ENCODE measurements around the gene CDC42BPB. TPM values are rescaled to one million over a fixed set of nuclear protein-coding genes. Genes with fewer than 3 reads are reported as not detected.
"Not testable (repeated sequence)": the region's sequence is repeated elsewhere in the genome, so short reads cannot be mapped to it uniquely, and the experiment has no call there.

CDC42BPB gene
- total RNA-seq, 1 donor from 2014 or later = 1.6 TPM

DNA sequence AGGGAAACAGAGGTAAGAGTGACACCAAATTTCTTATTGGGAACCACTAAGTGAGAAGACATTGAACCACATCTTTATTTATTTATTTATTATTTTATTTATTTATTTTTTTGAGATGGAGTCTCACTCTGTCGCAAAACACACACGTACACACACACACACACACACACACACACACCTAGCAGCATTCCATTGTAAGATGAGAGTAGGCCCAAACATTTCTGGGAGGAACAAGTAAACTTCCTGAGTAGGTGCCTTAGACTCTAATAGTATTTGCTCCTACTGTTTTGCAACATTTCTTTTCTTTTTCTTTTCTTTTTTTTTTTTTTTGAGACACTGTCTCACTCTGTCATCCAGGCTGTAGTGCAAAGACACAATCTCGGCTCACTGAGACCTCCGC, 7.1 kb upstream of the CDC42BPB start:
- intact Hi-C loops (cut with micrococcal nuclease) = no loop called here
- H3K4me1 Mint-ChIP-seq (ENCODE audit: low read depth) = no peaks in the 10 kb centered on the region
- no peak overlapping the region for H3K4me3 Mint-ChIP-seq
- H3K27ac Mint-ChIP-seq = no peak overlapping the region
- H3K36me3 Mint-ChIP-seq (ENCODE audit: low read depth) = no peaks in the 10 kb centered on the region
- DNase-seq (ENCODE audit: low spot score) = no peak
- H3K9me3 Mint-ChIP-seq = no peaks in the 10 kb centered on the region
- H3K27me3 Mint-ChIP-seq (ENCODE audit: insufficient read depth) = peaks cover 36% of the 10 kb centered on the region

DNA sequence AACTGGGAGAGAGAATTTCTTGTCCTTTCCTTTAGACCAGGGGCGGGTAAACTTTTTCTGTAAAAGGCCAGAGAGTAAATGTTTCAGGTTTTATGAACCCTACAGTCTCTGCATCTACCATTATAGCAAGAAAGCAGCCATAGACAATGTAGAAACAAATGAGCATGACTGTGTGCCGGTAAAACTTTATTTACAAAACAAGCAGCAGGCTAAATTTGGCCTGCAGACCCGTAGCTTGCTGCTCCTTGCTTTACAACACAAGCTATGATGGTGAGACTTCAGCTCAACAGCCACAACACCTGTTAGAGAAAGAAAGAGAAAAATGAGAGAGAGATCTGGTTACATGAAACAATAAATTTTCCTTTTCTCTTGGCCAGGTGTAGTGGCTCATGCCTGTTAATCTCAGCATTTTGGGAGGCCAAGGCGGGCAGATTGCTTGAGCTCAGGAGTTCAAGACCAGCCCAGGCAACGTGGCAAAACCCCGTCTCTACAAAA, 4.2 kb upstream of the CDC42BPB start:
- no peak overlapping the region for H3K4me3 Mint-ChIP-seq

DNA sequence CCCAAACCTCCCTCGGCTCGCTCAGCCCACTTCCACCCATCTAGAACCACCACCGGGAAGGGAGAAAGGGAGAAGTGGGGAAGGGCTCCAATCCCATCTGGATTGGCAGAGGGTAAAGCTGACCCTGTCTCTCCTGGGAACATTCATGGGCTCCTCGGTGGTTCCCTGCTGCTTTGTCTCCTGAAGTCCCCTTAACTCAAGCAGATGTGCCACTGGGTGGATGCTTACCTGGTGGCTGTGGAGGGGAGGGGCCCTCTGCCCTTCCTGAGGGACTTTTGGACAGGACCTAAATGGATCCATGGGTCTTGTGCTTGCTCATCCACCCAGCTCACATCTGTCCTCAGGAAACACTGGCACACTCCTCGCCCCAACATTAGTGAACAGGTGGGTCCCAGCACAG, 2.2 kb upstream of the CDC42BPB start:
- Mint-ChIP-seq H3K36me3 (ENCODE audit: low read depth) (no peaks in the 10 kb centered on the region), H3K27ac (no peak overlapping the region), H3K27me3 (ENCODE audit: insufficient read depth) (peaks cover 58% of the 10 kb centered on the region), H3K4me3 (no peak overlapping the region), H3K9me3 (no peaks in the 10 kb centered on the region), H3K4me1 (ENCODE audit: low read depth) (peaks cover 4% of the 10 kb centered on the region)
- DNase-seq (ENCODE audit: low spot score) = no peak
- intact Hi-C loops (cut with micrococcal nuclease) = no loop called here

More for the DNA sequence above, 4.2 kb upstream of the CDC42BPB start:
- no peaks in the 10 kb centered on the region for H3K4me1 Mint-ChIP-seq (ENCODE audit: low read depth)
- intact Hi-C loops (cut with micrococcal nuclease) = no loop called here
- H3K36me3 Mint-ChIP-seq (ENCODE audit: low read depth) = no peaks in the 10 kb centered on the region
- peaks cover 48% of the 10 kb centered on the region for H3K27me3 Mint-ChIP-seq (ENCODE audit: insufficient read depth)
- no peaks in the 10 kb centered on the region for H3K9me3 Mint-ChIP-seq
- no peak overlapping the region for H3K27ac Mint-ChIP-seq
- DNase-seq (ENCODE audit: low spot score) = no peak

DNA sequence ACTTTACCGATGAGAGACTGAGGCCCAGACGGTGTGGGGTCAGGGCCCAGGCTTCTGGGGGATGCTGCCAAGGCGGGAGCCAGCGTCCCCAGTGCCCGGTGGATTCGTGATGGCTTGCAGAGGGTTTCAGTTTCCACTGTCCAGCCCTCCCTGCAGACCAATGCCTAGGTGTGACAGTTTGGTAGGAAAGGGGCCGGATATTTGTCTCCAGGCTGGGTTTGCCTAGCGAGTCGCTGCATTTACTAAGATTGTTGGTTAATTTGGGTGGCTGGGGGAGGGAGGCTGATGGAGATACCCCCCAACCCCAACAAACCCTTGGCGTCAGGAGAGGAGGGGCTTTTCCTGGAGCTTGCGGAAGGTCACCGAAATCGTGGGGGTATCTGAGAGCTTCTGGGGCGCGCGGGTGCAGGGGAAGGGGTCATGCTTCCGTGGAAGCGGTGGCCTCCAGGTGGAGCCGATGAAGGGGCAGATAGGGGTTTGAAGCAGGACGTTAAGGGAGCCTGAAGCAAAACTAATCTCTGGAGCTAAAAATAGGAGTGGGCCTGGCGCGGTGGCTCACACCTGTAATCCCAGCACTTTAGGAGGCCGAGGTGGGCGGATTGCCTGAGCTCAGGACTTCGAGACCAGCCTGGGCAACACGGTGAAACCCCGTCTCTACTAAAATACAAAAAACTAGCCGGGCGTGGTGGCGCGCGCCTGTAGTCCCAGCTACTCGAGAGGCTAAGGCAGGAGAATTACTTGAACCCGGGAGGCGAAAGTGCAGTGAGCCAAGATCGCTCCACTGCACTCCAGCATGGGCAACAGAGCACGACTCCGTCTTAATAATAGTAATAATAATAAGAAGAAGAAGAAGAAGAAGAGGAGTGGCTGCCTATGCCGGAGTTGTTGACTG, 1.1 kb upstream of the CDC42BPB start:
- intact Hi-C loops (cut with micrococcal nuclease) = no loop called here

DNA sequence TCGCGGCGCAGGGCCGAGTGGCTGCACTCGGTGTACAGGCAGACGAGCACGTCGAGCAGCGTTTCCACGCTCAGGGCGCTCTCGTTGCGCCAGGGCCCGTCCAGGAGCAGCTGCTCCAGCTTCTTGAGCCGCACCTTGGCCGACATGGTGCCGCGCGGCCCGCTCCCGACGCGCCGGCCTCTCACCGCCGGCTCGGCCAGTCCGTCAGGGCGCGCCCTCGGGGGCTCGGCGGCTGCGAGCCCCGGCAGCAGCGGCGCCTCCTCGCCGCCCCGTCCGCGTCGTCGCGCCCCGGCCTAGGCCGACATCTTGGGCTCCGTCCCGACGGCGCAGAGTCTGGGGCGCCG, 349 bp downstream of the CDC42BPB start:
- intact Hi-C loops (cut with micrococcal nuclease) = no loop called here
- Mint-ChIP-seq H3K4me1 (ENCODE audit: low read depth) (peaks cover 4% of the 10 kb centered on the region), H3K27me3 (ENCODE audit: insufficient read depth) (peaks cover 54% of the 10 kb centered on the region), H3K9me3 (no peaks in the 10 kb centered on the region), H3K4me3 (no peak overlapping the region), H3K27ac (no peak overlapping the region), H3K36me3 (ENCODE audit: low read depth) (no peaks in the 10 kb centered on the region)
- DNase-seq (ENCODE audit: low spot score) = no peak

More for the DNA sequence above, 1.1 kb upstream of the CDC42BPB start:
- DNase-seq (ENCODE audit: low spot score) = no peak
- Mint-ChIP-seq H3K27me3 (ENCODE audit: insufficient read depth) (peaks cover 53% of the 10 kb centered on the region), H3K9me3 (no peaks in the 10 kb centered on the region), H3K27ac (no peak overlapping the region), H3K36me3 (ENCODE audit: low read depth) (no peaks in the 10 kb centered on the region), H3K4me3 (peak overlapping the region; percentile 26), H3K4me1 (ENCODE audit: low read depth) (peaks cover 4% of the 10 kb centered on the region)

DNA sequence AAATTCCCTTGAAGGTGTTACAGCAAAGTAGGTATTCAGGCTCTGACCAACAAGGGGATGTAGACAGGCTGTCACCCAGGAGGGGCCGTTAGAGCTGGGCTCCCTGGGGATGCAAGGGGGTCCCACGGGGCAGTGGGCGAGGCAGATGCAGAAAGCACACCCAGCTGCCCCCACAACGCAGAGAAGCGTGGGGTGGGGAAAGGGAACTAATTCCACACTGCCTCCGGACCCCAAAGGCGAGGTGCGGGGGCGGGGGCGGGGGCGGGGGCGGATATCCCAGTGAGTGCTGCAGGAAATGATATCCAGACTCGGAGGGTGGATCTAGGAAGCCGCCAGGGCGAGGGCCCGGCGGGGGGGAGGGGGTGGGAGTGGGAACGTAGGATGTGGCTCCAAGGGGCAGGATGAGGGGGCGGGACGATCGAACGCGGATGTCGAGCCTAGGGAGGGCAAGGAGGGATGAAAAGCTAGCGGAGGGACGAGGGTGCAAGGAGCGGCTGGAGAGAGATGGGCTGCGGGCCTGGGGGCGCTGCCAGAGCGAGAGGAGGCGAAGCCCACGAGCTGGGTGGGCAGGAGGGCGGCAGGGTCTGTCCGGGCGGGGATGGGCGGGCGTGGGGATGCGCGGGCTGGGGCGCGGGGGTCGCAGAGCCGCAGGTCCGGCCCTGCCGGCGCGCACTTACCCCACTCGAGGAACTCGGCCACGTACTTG, 874 bp downstream of the CDC42BPB start:
- Mint-ChIP-seq H3K36me3 (ENCODE audit: low read depth) (no peaks in the 10 kb centered on the region), H3K27me3 (ENCODE audit: insufficient read depth) (peaks cover 51% of the 10 kb centered on the region), H3K4me1 (ENCODE audit: low read depth) (peaks cover 4% of the 10 kb centered on the region), H3K27ac (no peak overlapping the region), H3K4me3 (peak overlapping the region; percentile 66), H3K9me3 (no peaks in the 10 kb centered on the region)
- intact Hi-C loops (cut with micrococcal nuclease) = no loop called here
- no peak for DNase-seq (ENCODE audit: low spot score)

DNA sequence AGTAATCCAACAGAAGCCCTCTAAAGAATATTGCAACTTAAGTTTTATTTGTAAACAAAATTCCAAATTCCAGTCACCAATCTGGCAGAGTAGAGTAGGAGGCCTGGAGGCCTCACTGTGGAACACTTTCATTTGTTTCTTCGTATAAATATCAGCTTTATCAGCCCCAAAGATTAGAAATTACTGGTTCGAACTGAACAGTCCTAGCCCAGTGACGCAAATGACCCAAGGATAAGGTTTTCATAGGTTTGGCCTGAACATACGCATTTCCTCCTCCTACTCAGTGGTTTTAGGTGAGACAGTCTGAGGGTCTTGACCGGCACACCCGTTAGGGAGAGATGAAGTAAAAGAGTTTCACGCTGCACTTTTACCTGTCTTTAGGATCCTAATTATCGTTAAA, 1.7 kb downstream of the CDC42BPB start:
- Mint-ChIP-seq H3K27me3 (ENCODE audit: insufficient read depth) (peaks cover 51% of the 10 kb centered on the region), H3K27ac (no peak overlapping the region), H3K9me3 (no peaks in the 10 kb centered on the region), H3K4me3 (peak overlapping the region; percentile 66), H3K4me1 (ENCODE audit: low read depth) (peaks cover 4% of the 10 kb centered on the region), H3K36me3 (ENCODE audit: low read depth) (no peaks in the 10 kb centered on the region)
- intact Hi-C loops (cut with micrococcal nuclease) = no loop called here
- no peak for DNase-seq (ENCODE audit: low spot score)

DNA sequence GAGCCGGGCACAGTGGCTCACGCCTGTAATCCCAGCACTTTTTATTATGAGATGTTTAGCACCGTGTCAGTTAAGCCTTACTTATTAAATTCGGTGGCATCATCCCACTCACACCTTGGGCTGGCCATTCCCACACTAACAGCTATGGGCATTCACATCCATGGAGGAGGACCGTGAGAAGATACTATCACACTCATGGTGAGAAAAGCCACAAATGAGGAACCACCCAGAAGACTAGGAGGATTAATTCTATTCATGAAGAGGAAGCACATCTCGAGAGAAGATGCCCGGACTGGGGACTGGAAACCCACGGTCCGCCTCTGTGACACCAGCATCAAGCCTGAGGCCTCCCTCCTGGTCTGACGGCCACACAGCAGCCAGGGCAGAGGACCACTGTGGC, 4.9 kb downstream of the CDC42BPB start:
- Mint-ChIP-seq H3K9me3 (no peaks in the 10 kb centered on the region), H3K4me3 (no peak overlapping the region), H3K27ac (no peak overlapping the region), H3K36me3 (ENCODE audit: low read depth) (no peaks in the 10 kb centered on the region), H3K4me1 (ENCODE audit: low read depth) (peaks cover 4% of the 10 kb centered on the region), H3K27me3 (ENCODE audit: insufficient read depth) (peaks cover 31% of the 10 kb centered on the region)
- DNase-seq (ENCODE audit: low spot score) = no peak
- intact Hi-C loops (cut with micrococcal nuclease) = no loop called here

DNA sequence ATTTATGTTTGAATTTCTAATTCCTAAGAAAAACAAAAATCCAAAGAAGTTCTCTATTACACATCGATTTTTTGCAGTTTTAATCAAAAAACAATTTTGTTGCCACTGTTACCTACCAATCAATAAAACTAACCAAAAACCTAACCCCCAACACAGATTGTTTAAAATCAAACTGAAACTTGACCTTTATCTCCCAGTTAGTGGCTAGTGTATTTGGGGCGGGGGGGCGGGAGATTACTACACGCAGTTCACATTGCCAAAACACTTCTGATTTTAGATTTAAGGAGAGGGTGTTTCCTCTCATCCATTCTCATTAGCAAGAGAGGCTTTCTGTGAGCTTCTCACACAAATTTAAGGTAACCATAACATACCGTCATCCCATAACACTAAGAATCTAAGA, 6.4 kb downstream of the CDC42BPB start:
- Mint-ChIP-seq H3K4me3 (no peak overlapping the region), H3K27me3 (ENCODE audit: insufficient read depth) (peaks cover 27% of the 10 kb centered on the region), H3K9me3 (no peaks in the 10 kb centered on the region), H3K27ac (no peak overlapping the region), H3K4me1 (ENCODE audit: low read depth) (peaks cover 3% of the 10 kb centered on the region), H3K36me3 (ENCODE audit: low read depth) (no peaks in the 10 kb centered on the region)
- DNase-seq (ENCODE audit: low spot score) = no peak
- intact Hi-C loops (cut with micrococcal nuclease) = no loop called here

DNA sequence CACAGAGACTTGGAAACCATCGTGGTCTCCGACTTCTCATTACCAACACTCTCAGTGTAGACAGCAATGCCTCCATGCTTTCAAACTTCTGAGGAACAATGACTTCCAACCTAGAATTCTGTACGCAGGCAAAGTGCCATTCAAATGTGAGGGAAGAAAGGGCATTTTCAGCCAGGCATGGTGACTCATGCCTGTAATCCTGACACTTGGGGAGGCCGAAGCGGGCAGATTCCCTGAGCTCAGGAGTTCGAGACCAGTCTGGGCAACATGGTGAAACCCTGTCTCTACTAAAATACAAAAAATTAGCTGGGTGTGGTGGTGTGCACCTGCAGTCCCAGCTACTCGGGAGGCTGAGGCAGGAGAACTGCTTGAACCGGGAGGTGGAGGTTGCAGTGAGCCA, 9.9 kb downstream of the CDC42BPB start:
- H3K4me1 Mint-ChIP-seq (ENCODE audit: low read depth); H3K36me3 Mint-ChIP-seq (ENCODE audit: low read depth); H3K27ac Mint-ChIP-seq; DNase-seq (ENCODE audit: low spot score); H3K27me3 Mint-ChIP-seq (ENCODE audit: insufficient read depth); H3K4me3 Mint-ChIP-seq; H3K9me3 Mint-ChIP-seq; intact Hi-C loops (cut with micrococcal nuclease): not testable (repeated sequence)

DNA sequence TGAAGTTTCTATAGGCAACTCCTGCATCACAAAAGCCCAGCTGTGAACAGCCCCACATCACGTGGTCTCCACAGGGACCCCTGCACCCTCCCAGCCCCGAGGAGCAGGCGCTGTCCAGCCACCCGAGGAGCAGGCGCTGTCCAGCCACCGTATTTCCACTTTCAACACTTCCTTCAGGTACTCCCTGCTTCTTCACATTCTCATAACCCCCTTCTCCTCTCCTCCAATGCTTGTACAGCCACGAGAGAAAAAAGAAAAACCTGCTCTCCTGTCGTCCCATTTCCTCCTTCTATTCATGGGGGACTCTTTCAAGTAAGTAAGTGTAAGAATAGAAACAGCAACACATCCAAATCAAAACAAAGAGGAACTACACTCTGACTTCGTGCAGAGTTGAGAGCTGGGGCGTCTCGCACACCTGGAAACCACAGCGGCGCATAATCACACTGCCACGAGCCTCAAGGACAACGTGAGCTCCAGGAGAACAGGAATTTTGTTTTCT, 11.9 kb downstream of the CDC42BPB start:
- H3K9me3 Mint-ChIP-seq = no peaks in the 10 kb centered on the region

DNA sequence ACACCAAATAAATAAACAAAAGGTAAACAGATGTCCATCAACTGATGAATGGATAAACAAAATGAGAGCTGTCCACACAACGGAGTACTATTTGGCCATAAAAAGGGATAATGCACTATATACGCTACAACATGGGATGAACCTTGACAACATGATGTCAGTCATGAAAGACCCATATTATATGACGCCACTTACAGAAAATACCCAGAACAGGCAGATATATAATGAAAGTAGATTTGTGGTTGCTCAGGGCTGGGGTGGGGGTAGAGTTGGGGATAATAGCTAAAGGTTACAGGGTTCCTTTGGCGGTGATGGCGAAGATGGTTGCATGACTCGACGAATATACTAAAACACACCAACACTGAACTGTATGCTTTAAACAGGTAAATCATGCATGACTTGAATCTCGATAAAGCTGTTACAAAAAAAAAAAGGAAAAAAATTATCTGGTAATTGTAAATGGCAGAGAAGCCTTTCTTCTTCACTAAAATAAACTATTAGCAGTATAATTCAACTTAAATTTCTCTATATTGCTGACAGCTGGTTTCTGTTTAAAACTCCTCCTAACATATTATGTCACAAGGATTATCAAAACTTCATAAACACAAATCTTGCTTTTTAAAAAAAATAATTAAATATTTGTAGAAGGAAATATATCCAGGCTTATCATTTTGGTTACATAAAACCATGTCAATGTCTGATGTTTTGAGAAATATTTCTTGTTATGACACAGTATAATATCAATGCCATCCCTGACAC, 13.9 kb downstream of the CDC42BPB start:
- H3K36me3 Mint-ChIP-seq (ENCODE audit: low read depth) = no peaks in the 10 kb centered on the region
- DNase-seq (ENCODE audit: low spot score) = no peak
- H3K4me1 Mint-ChIP-seq (ENCODE audit: low read depth) = no peaks in the 10 kb centered on the region
- H3K27ac Mint-ChIP-seq = no peak overlapping the region
- no peaks in the 10 kb centered on the region for H3K9me3 Mint-ChIP-seq
- no peak overlapping the region for H3K4me3 Mint-ChIP-seq
- intact Hi-C loops (cut with micrococcal nuclease) = no loop called here
- H3K27me3 Mint-ChIP-seq (ENCODE audit: insufficient read depth) = peaks cover 3% of the 10 kb centered on the region

More for the DNA sequence above, 11.9 kb downstream of the CDC42BPB start:
- Mint-ChIP-seq H3K36me3 (ENCODE audit: low read depth) (no peaks in the 10 kb centered on the region), H3K27me3 (ENCODE audit: insufficient read depth) (peaks cover 6% of the 10 kb centered on the region), H3K4me3 (no peak overlapping the region), H3K27ac (no peak overlapping the region), H3K4me1 (ENCODE audit: low read depth) (no peaks in the 10 kb centered on the region)
- no peak for DNase-seq (ENCODE audit: low spot score)
- intact Hi-C loops (cut with micrococcal nuclease) = no loop called here
